Esophagus squamous epithelium (tissue), 4 donors: ENCODE data around the gene ASB8.
"Not testable (repeated sequence)": the region's sequence is repeated elsewhere in the genome, so short reads cannot be mapped to it uniquely, and the experiment has no call there.

ENCODE experiments used
- CTCF ChIP-seq, 6 experiments: fragments of 450-650 bp in 4 of 6; fragments of 200-600 bp in 2 of 6; sonication (generic) in 2 of 6; IDR thresholded peaks; one replicate each; pipeline ENCODE4 v1.5.1; 2016 to 2019; ENCODE audit warnings: antibody characterized with exemption in 6 of 6, mild to moderate bottlenecking in 4 of 6, moderate library complexity in 4 of 6
- POLR2A ChIP-seq, 4 donors: fragments of 450-650 bp; IDR thresholded peaks; one replicate each; pipeline ENCODE4 v1.6.1; 2017; ENCODE audit warnings: antibody characterized with exemption in 4 of 4, mild to moderate bottlenecking in 4 of 4, moderate library complexity in 3 of 4

GRCh38 chr12:48111312-48111693 is 46.0 kb downstream of the ASB8 start:
- TF ChIP-seq CTCF, POLR2A (IDR thresholded peaks at IDR 0.05): not testable (repeated sequence)
